PC-3 (cell line): ENCODE measurements around the gene PCDHA12. TPM values are rescaled to one million over a fixed set of nuclear protein-coding genes. Genes with fewer than 3 reads are reported as not detected.

Source experiments
- ATAC-seq: fragments of 200-7000 bp; cut with Tn5 transposase; 2 replicates; pipeline ENCODE4 v1.9.1; 2020; ENCODE audit warnings: mild to moderate bottlenecking, moderate library complexity
- BruUV-seq: library from RNA; stranded (reverse); fragments of 400-500 nt; replicated peaks from 2 replicates; lab custom pipeline; 2021; lab: Mats Ljungman, UMichigan
- CTCF ChIA-PET: fragments of 300-600 bp; sonication (Branson Sonifier 250); formaldehyde crosslinking; loops from one replicate; lab custom pipeline; 2022; ENCODE audit warnings: antibody characterized with exemption; lab: Charles Lee
- POLR2A ChIA-PET: fragments of 300-600 bp; sonication (Branson Sonifier 250); formaldehyde crosslinking; loops from one replicate; lab custom pipeline; 2022; ENCODE audit warnings: antibody characterized with exemption; ENCODE audit not compliant: unreplicated experiment; lab: Charles Lee
- DNase-seq: peaks from one replicate; pipeline ENCODE4 v3.0.0-alpha.2; 2015
- H2AFZ ChIP-seq: fragments of 300-600 bp; sonication (generic); 2 replicates; pipeline ENCODE4 v1.6.0; 2016; ENCODE audit warnings: antibody characterized with exemption, low read length
- H3F3A ChIP-seq: fragments of 300-600 bp; sonication (generic); one replicate; pipeline ENCODE4 v1.6.0; 2017; ENCODE audit warnings: antibody characterized with exemption, low read length, control low read depth, mild to moderate bottlenecking; ENCODE audit not compliant: unreplicated experiment
- H3K27ac ChIP-seq: fragments of 300-600 bp; sonication (generic); 2 replicates; pipeline ENCODE4 v1.5.1; 2016; ENCODE audit warnings: mild to moderate bottlenecking, low read length
- H3K27me3 ChIP-seq: fragments of 300-600 bp; sonication (generic); 2 replicates; pipeline ENCODE4 v1.6.1; 2016; ENCODE audit warnings: low read length, mixed read lengths
- H3K36me3 ChIP-seq: fragments of 300-600 bp; sonication (generic); 2 replicates; pipeline ENCODE4 v1.6.1; 2016; ENCODE audit warnings: low read depth, mixed run types, low read length, mixed read lengths
- H3K4me1 ChIP-seq: fragments of 300-600 bp; sonication (generic); 2 replicates; pipeline ENCODE4 v1.5.1; 2016; ENCODE audit warnings: low read length; ENCODE audit not compliant: insufficient read depth
- H3K4me2 ChIP-seq: fragments of 300-600 bp; sonication (generic); 2 replicates; pipeline ENCODE4 v1.6.0; 2016; ENCODE audit warnings: low read length
- H3K4me3 ChIP-seq: fragments of 300-600 bp; sonication (generic); 2 replicates; pipeline ENCODE4 v1.5.1; 2016; ENCODE audit warnings: mild to moderate bottlenecking, low read length, mixed read lengths
- H3K79me2 ChIP-seq: fragments of 300-600 bp; sonication (generic); 2 replicates; pipeline ENCODE4 v1.6.1; 2017; ENCODE audit warnings: low read length, mixed read lengths
- H3K9ac ChIP-seq: fragments of 300-600 bp; sonication (generic); 2 replicates; pipeline ENCODE4 v1.6.0; 2016; ENCODE audit warnings: mild to moderate bottlenecking, low read length
- H3K9me2 ChIP-seq: fragments of 300-600 bp; sonication (generic); replicated peaks from 2 replicates; pipeline ENCODE4 v1.6.1; 2016; ENCODE audit warnings: mixed run types, low read length, mixed read lengths
- H3K9me3 ChIP-seq: fragments of 300-600 bp; sonication (generic); 2 replicates; pipeline ENCODE4 v1.6.1; 2016; ENCODE audit warnings: low read length, mixed read lengths
- H4K20me1 ChIP-seq: fragments of 300-600 bp; sonication (generic); 2 replicates; pipeline ENCODE4 v1.6.1; 2016; ENCODE audit warnings: low read length, mixed read lengths
- CTCF ChIP-seq: fragments of 300-600 bp; sonication (generic); conservative IDR thresholded peaks from 2 replicates; pipeline ENCODE4 v1.5.1; 2017; ENCODE audit warnings: antibody characterized with exemption, low read depth, mild to moderate bottlenecking, low read length
- EZH2 ChIP-seq: fragments of 300-600 bp; sonication (generic); IDR thresholded peaks from one replicate; pipeline ENCODE4 v1.6.1; 2017; ENCODE audit warnings: antibody characterized with exemption, mild to moderate bottlenecking, low read length; ENCODE audit not compliant: unreplicated experiment
- EZH2phosphoT487 ChIP-seq: fragments of 300-600 bp; sonication (generic); IDR thresholded peaks from 2 replicates; pipeline ENCODE4 v1.6.1; 2018; ENCODE audit warnings: mild to moderate bottlenecking, antibody characterized with exemption, low read length, borderline replicate concordance
- intact Hi-C: fragments of 100-400 bp; cut with micrococcal nuclease; formaldehyde crosslinking; loops from 2 replicates; pipeline ENCODE4 v1.9.0; 2023
- total RNA-seq: library from RNA; depleted of rRNA; stranded (reverse); fragments of >200 nt; gene quantifications from 2 replicates; pipeline ENCODE4 v1.2.3, GENCODE V29; 2014

The PCDHA12 gene
- total RNA-seq, 1 experiment from 2014 or later, result 8.2 TPM

- CTCF ChIA-PET, result no interaction called here
- Histone ChIP-seq H3K27ac (no peak overlapping the region), H3K79me2 (no peaks in the 10 kb centered on the region), H2AFZ (no peak overlapping the region), H3K4me3 (no peak overlapping the region), H3K36me3 (no peaks in the 10 kb centered on the region), H3K9ac (no peak overlapping the region), H3K4me2 (no peak overlapping the region), H3F3A (no peaks in the 10 kb centered on the region), H3K9me2 (no peaks in the 10 kb centered on the region), H4K20me1 (no peaks in the 10 kb centered on the region), H3K9me3 (no peaks in the 10 kb centered on the region), H3K4me1 (no peaks in the 10 kb centered on the region), H3K27me3 (no peaks in the 10 kb centered on the region)
- intact Hi-C loops, result no loop called here
- ATAC-seq (no peak), DNase-seq (no peak)
- TF ChIP-seq CTCF (no peak), EZH2phosphoT487 (no peak), EZH2 (no peak)
- no TSS peak for BruUV-seq
- POLR2A ChIA-PET, result no interaction called here
Observed at GRCh38 chr5:140835622-140836510, 39.2 kb upstream of the PCDHA12 start.

DNA sequence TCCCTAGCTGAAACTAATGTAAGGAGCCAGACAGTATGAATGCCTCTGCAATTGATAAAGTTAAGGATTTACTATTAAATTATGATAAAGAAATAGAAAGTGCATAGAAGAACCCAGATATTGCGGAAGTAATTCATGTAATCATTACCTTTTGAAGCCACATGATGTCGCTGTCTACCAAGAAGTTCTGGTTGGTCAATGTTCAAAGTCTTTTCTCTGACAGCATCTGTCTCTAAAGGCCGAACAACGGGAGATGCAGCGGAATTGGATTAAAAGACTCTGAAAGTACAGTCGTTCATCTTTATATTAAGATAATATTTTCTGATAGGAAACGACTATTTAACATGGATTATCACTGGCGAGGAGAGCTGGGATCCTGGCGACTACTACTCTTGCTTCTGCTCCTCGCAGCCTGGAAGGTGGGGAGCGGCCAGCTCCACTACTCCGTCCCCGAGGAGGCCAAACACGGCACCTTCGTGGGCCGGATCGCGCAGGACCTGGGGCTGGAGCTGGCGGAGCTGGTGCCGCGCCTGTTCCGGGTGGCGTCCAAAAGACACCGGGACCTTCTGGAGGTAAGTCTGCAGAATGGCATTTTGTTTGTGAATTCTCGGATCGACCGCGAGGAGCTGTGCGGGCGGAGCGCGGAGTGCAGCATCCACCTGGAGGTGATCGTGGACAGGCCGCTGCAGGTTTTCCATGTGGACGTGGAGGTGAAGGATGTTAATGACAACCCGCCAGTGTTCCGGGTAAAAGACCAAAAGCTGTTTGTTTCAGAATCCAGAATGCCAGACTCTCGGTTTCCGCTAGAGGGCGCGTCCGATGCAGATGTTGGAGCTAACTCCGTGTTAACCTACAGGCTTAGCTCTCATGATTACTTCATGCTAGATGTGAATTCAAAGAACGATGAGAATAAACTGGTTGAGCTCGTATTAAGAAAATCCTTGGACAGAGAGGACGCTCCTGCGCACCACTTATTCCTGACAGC, 33.8 kb upstream of the PCDHA12 start, which contains the start of gene PCDHA8:
Gene PCDHA8, plus strand, starts transcription at position 210 of the 985 bp plus-strand sequence. Its CDS starts 135 bp downstream, at position 345.
- Histone ChIP-seq H3K4me1 (no peaks in the 10 kb centered on the region), H3K9me2 (no peaks in the 10 kb centered on the region), H3K27ac (no peak within 1 kb of the TSS), H3K36me3 (no peaks in the 10 kb centered on the region), H3K27me3 (no peaks in the 10 kb centered on the region), H3K9ac (peak within 1 kb of the TSS; percentile 44; the same call in 1 of the 2 replicates), H3K4me3 (peak within 1 kb of the TSS; percentile 74), H2AFZ (peak within 1 kb of the TSS; percentile 93), H3F3A (no peaks in the 10 kb centered on the region), H3K4me2 (peak within 1 kb of the TSS; percentile 91), H4K20me1 (no peaks in the 10 kb centered on the region), H3K79me2 (no peaks in the 10 kb centered on the region), H3K9me3 (no peaks in the 10 kb centered on the region)
- DNase-seq (peak; percentile 73), ATAC-seq (peak; percentile 92)
- ChIA-PET CTCF (interaction anchor here (0.5 to 1.5 kb wide), 13 partner anchors 20 to 1798 kb away, joined by 3 to 34 read pairs (median 4); partner anchors contain the start of genes PCDHA5 and PCDHB1), POLR2A (interaction anchor here (0.6 to 0.7 kb wide), 2 partner anchors 157 to 556 kb away, joined by 3 to 7 read pairs; no protein-coding TSS in a partner anchor)
- TF ChIP-seq CTCF, result peak; percentile 69
- no peak for TF ChIP-seq EZH2phosphoT487
- TF ChIP-seq EZH2, result no peak
- intact Hi-C loops, result loop anchor here (1.0 to 10.0 kb wide), 5 partner anchors 34 to 724 kb away; partner anchors contain the start of genes PCDHA12, PCDHA13 and PCDHA4
- BruUV-seq, result no TSS peak
